Mesendoderm (in vitro differentiated cells): ENCODE measurements around the gene HS6ST1.
"Not testable (repeated sequence)": the region's sequence is repeated elsewhere in the genome, so short reads cannot be mapped to it uniquely, and the experiment has no call there.

Source experiments
- DNase-seq: peaks from one replicate; pipeline ENCODE4 v3.0.0; 2013
- H2AK5ac ChIP-seq: 2 replicates; pipeline ENCODE4 v1.6.1; 2013; ENCODE audit warnings: low read length, inconsistent platforms
- H2BK120ac ChIP-seq: 2 replicates; pipeline ENCODE4 v1.6.1; 2013; ENCODE audit warnings: low read depth, mild to moderate bottlenecking, low read length, moderate library complexity, mixed read lengths
- H2BK15ac ChIP-seq: replicated peaks from 2 replicates; pipeline ENCODE4 v1.6.1; 2013; ENCODE audit warnings: low read depth, mild to moderate bottlenecking, moderate library complexity
- H2BK5ac ChIP-seq: 2 replicates; pipeline ENCODE4 v1.6.1; 2013; ENCODE audit warnings: low read length, inconsistent platforms
- H3K18ac ChIP-seq: 2 replicates; pipeline ENCODE4 v1.6.1; 2013; ENCODE audit warnings: mild to moderate bottlenecking, low read length, mixed read lengths
- H3K23ac ChIP-seq: one replicate; pipeline ENCODE4 v1.6.1; 2013; ENCODE audit warnings: low read length
- H3K27ac ChIP-seq: 2 replicates; pipeline ENCODE4 v1.5.1; 2013; ENCODE audit warnings: low read depth, mild to moderate bottlenecking, inconsistent platforms, low read length, moderate library complexity
- H3K27me3 ChIP-seq: 2 replicates; pipeline ENCODE4 v1.6.1; 2013; ENCODE audit warnings: low read length, control low read depth, mild to moderate bottlenecking, inconsistent platforms; ENCODE audit not compliant: insufficient read depth, poor library complexity
- H3K36me3 ChIP-seq: 2 replicates; pipeline ENCODE4 v1.6.1; 2013; ENCODE audit warnings: low read length, inconsistent platforms; ENCODE audit not compliant: control insufficient read depth, insufficient read depth
- H3K4ac ChIP-seq: one replicate; pipeline ENCODE4 v1.6.1; 2013; ENCODE audit warnings: low read depth, mild to moderate bottlenecking, low read length, moderate library complexity
- H3K4me1 ChIP-seq: 2 replicates; pipeline ENCODE4 v1.6.1; 2013; ENCODE audit warnings: low read depth, low read length, inconsistent platforms; ENCODE audit not compliant: control insufficient read depth
- H3K4me2 ChIP-seq: 2 replicates; pipeline ENCODE4 v1.6.1; 2013; ENCODE audit warnings: low read length
- H3K4me3 ChIP-seq: 2 replicates; pipeline ENCODE4 v1.5.1; 2013; ENCODE audit warnings: mild to moderate bottlenecking, low read length
- H3K56ac ChIP-seq: one replicate; pipeline ENCODE4 v1.6.1; 2013; ENCODE audit warnings: low read length
- H3K79me1 ChIP-seq: 2 replicates; pipeline ENCODE4 v1.6.1; 2013; ENCODE audit warnings: low read length, inconsistent platforms
- H3K79me2 ChIP-seq: 2 replicates; pipeline ENCODE4 v1.6.1; 2013; ENCODE audit warnings: mild to moderate bottlenecking, low read length; ENCODE audit not compliant: control insufficient read depth, insufficient read depth
- H3K9ac ChIP-seq: 2 replicates; pipeline ENCODE4 v1.6.1; 2013; ENCODE audit warnings: low read length, inconsistent platforms
- H4K5ac ChIP-seq: one replicate; pipeline ENCODE4 v1.6.1; 2013; ENCODE audit warnings: low read length
- H4K8ac ChIP-seq: one replicate; pipeline ENCODE4 v1.6.1; 2013; ENCODE audit warnings: low read depth, mild to moderate bottlenecking, control low read depth, low read length, moderate library complexity
- WGBS: extraction: QIAGEN DNeasy Blood & Tissue Kit; methylation state at CpG from one replicate; pipeline ENCODE4 v1.1.7; 2013; ENCODE audit warnings: low lambda C conversion rate, missing lambda C conversion rate; ENCODE audit not compliant: insufficient coverage; ENCODE audit errors: extremely low coverage; 5-methylcytosine and 5-hydroxymethylcytosine counted together

Gene HS6ST1

DNA sequence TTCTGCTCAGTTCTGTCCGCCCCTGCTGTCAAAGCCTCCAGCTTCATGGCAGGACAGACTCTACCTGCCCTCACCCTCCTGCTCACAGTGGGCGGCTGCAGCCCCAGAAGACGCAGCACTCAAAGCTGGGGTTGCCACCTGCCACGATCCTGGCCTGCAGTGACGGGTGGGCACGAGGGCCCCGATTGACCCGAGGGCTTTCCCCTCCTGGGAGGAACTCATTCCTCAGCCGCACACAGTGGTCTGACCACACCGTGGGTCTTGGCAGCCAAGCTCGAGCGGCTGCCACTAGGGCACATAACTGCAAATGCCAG, 47.1 kb downstream of the HS6ST1 start:
- Histone ChIP-seq H3K27me3 (no peaks in the 10 kb centered on the region), H3K23ac (no peak overlapping the region), H3K79me2 (peaks cover 8% of the 10 kb centered on the region), H2BK15ac (no peak overlapping the region), H3K4ac (no peak overlapping the region), H3K4me1 (no peaks in the 10 kb centered on the region), H3K4me2 (no peak overlapping the region), H2BK120ac (no peak overlapping the region), H3K27ac (no peak overlapping the region), H4K5ac (no peak overlapping the region), H3K9ac (no peak overlapping the region), H3K18ac (no peak overlapping the region), H3K4me3 (no peak overlapping the region), H4K8ac (no peak overlapping the region), H3K56ac (no peak overlapping the region), H2BK5ac (no peak overlapping the region), H3K36me3 (peaks cover 4% of the 10 kb centered on the region), H2AK5ac (no peak overlapping the region), H3K79me1 (peaks cover 33% of the 10 kb centered on the region)
- DNase-seq, result no peak
- no CpG with 5 or more reads among the region's 12 CpGs for WGBS

DNA sequence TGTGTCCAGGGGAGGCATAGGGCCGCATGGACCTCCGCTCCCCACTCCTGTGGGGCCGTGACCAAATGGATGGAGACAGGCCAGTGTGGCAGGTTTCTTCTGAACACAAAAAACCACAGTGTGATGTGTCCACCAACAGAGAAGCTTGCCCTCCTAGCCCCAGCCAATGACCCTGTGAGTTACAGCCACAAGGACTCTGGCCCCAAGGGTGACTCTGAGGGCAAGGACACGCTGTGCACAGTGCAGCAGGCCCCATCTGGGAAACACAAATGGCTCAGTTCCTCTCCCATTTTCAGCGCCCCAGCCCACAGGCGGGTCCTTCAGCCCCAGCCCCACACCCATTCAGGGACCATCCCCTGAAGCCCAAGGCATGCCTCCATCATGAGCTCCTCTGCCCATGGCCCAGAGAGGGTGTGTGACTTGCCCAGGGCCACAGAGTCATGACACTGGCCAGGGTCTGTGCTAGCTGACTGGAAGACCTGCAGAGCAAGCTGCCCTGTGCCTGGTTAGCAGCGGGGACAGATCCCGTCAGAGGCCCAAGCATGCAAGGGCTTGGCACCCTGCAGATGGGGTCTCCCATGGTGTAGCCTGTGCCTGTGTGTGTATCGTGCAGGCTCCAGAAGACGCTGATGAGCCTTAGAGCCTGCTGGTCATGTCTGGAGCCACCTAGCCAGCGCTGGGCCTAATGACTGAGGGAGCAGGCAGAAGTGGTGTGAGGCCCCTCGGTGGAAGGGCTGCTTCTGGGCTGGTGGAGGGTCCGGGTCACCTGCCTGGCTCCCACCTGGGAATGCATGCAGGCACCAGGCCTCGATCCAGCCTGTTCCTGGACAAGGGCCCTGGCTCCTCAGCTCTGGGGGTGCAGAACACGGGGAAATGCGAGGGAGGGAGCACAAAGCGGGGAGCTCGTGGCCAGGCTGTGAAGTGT, 47.7 kb downstream of the HS6ST1 start:
- H3K56ac ChIP-seq, result no peak overlapping the region
- no peak overlapping the region for H2BK15ac ChIP-seq
- H3K4me3 ChIP-seq, result no peak overlapping the region
- H3K23ac ChIP-seq, result no peak overlapping the region
- H3K27me3 ChIP-seq, result no peaks in the 10 kb centered on the region
- H2AK5ac ChIP-seq, result no peak overlapping the region
- H3K9ac ChIP-seq, result no peak overlapping the region
- no peak overlapping the region for H3K4me2 ChIP-seq
- no peak overlapping the region for H4K8ac ChIP-seq
- no peak for DNase-seq
- H3K4ac ChIP-seq, result no peak overlapping the region
- H2BK120ac ChIP-seq, result no peak overlapping the region
- H3K27ac ChIP-seq, result no peak overlapping the region
- H3K4me1 ChIP-seq, result no peaks in the 10 kb centered on the region
- H3K36me3 ChIP-seq, result peaks cover 4% of the 10 kb centered on the region
- H3K18ac ChIP-seq, result no peak overlapping the region
- no CpG with 5 or more reads among the region's 18 CpGs for WGBS
- H2BK5ac ChIP-seq, result no peak overlapping the region
- H3K79me1 ChIP-seq, result peaks cover 31% of the 10 kb centered on the region
- H3K79me2 ChIP-seq, result peaks cover 8% of the 10 kb centered on the region
- H4K5ac ChIP-seq, result no peak overlapping the region

DNA sequence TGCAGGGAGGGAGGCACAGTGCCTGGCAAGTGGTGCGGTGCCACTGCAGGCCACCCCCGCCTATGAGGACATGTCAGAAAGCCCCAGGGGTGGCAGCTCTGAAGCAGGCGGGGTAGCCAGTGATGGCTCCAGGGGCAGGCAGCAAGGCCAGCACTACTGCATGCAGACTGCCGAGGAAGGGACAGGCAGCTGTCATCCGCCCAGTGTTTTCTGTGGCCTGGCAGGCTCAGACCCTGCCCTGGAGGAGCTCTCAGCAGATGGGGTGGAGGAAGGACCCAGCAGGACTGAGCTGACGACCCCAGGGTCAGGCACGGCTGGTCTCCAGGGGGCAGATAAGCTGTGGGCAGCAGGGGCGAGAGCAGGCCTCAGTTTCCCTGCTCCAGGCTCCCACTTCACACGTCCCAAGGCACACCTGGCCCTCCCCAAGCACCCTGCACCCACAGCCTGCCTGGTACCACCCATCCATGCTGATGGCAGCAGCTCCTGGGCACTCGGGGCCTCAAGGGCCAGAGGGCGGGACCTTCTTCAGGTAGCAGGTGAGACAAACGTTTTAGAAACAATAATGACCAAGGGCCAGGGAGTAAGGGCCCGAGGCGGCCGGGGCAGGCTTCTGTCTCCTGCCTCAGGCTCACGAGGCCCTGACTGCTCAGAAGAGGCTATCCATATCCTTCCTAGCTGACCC, 48.5 kb downstream of the HS6ST1 start:
- Histone ChIP-seq H3K4me1 (no peaks in the 10 kb centered on the region), H3K23ac (no peak overlapping the region), H3K27me3 (no peaks in the 10 kb centered on the region), H2AK5ac (no peak overlapping the region), H3K4me3 (no peak overlapping the region), H3K9ac (no peak overlapping the region), H3K36me3 (no peaks in the 10 kb centered on the region), H3K79me2 (peaks cover 5% of the 10 kb centered on the region), H3K56ac (no peak overlapping the region), H2BK5ac (no peak overlapping the region), H2BK15ac (no peak overlapping the region), H3K27ac (no peak overlapping the region), H3K4ac (no peak overlapping the region), H3K4me2 (no peak overlapping the region), H3K18ac (no peak overlapping the region), H4K5ac (no peak overlapping the region), H4K8ac (no peak overlapping the region), H2BK120ac (no peak overlapping the region), H3K79me1 (peaks cover 27% of the 10 kb centered on the region)
- no CpG with 5 or more reads among the region's 16 CpGs for WGBS
- no peak for DNase-seq

DNA sequence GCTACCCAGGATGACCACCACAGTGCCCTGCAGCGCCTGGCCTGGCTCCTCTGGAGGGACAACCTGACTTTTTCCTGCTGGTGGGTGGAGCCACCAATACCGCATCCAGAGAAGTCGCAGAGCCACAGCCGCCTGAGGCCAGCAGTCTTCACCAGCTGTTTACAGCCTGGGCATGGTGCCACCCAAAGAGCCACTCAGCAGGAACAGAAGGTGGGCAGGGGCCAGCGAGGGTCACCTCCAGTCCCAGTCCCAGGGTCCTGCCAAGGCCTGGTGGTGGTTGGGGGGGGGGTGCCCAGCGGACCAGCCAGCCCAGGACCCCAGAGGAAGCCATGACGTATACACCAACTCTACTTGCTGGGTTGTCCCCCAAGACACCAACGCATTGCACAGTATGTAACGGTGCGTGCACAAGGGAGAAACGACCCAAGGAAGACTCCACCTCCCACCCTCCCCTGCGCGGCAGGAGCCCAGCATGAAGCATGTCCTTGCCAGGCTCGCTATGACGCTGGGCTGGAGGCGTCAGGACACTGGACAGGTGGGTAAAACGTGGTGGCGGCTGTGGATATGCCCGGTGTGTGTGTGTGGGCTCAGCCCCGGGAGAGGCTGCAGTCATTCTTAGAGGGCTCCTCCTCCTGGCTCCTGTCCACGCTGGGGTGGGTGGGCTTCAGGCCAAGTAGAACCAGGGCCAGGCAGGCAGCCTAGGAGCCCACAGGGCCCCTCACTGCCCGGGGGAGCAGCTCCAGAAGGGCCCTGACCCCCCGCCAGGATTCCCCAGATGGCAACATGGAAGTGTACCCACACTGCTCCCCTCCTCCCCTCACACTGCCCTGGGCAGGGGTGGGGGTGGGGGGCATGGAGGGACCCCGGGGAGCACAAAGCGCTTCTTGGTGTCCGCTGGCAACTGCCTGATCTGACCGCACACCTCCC, 49.3 kb downstream of the HS6ST1 start:
- Histone ChIP-seq H3K79me1 (peaks cover 27% of the 10 kb centered on the region), H3K4ac (no peak overlapping the region), H3K4me2 (no peak overlapping the region), H2BK5ac (no peak overlapping the region), H3K27ac (no peak overlapping the region), H3K4me1 (no peaks in the 10 kb centered on the region), H4K8ac (no peak overlapping the region), H4K5ac (no peak overlapping the region), H3K4me3 (no peak overlapping the region), H3K9ac (no peak overlapping the region), H3K23ac (no peak overlapping the region), H2BK15ac (no peak overlapping the region), H3K36me3 (no peaks in the 10 kb centered on the region), H3K18ac (no peak overlapping the region), H2BK120ac (no peak overlapping the region), H3K79me2 (peaks cover 5% of the 10 kb centered on the region), H2AK5ac (no peak overlapping the region), H3K56ac (no peak overlapping the region), H3K27me3 (no peaks in the 10 kb centered on the region)
- no CpG with 5 or more reads among the region's 27 CpGs for WGBS
- DNase-seq, result no peak

DNA sequence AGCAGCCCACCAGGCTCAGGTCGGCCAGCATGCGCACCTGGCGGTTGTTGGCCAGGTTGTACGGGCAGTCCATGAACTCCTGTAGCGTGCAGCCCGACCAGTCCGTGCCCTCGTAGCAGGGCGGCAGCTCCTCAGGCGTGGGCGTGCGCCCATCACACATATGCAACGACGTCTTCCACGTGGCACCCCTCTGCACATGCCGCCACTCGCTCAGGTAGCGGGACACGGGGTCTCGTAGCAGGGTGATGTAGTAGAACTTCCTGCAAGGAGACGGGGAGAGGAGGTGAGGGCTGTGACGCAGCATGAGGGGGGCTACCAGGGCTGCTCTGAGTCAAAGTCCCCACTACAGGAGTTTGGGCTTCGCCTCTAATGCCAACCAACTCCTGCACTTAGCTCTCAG, 50.1 kb downstream of the HS6ST1 start:
- not testable (repeated sequence) for H2AK5ac ChIP-seq, H4K8ac ChIP-seq, H3K23ac ChIP-seq, H3K4me3 ChIP-seq, H3K4me2 ChIP-seq, H3K56ac ChIP-seq, DNase-seq, H3K9ac ChIP-seq, H4K5ac ChIP-seq, H3K27me3 ChIP-seq, H3K79me2 ChIP-seq, H3K4me1 ChIP-seq, H3K27ac ChIP-seq, H3K36me3 ChIP-seq, H2BK120ac ChIP-seq, H3K18ac ChIP-seq, H3K4ac ChIP-seq, H2BK5ac ChIP-seq, H2BK15ac ChIP-seq
- peaks cover 25% of the 10 kb centered on the region for H3K79me1 ChIP-seq
- WGBS, result no CpG with 5 or more reads among the region's 23 CpGs
